OCI-LY7 (cell line): Measurements from ENCODE around the gene ZNFX1. TPM values are rescaled to one million over a fixed set of nuclear protein-coding genes. Genes with fewer than 3 reads are reported as not detected.

Source experiments
- BruUV-seq: library from RNA; stranded (reverse); fragments of 400-500 nt; replicated peaks from 2 replicates; lab custom pipeline; 2021; lab: Mats Ljungman, UMichigan
- CTCF ChIA-PET: fragments of 300-600 bp; sonication (Branson Sonifier 250); formaldehyde crosslinking; loops from one replicate; lab custom pipeline; 2022; ENCODE audit warnings: antibody characterized with exemption; ENCODE audit not compliant: unreplicated experiment; lab: Charles Lee
- POLR2A ChIA-PET: fragments of 300-600 bp; sonication (Branson Sonifier 250); formaldehyde crosslinking; loops from one replicate; lab custom pipeline; 2022; ENCODE audit warnings: antibody characterized with exemption; lab: Charles Lee
- DNase-seq: peaks from one replicate; pipeline ENCODE4 v3.0.0-alpha.2; 2015; ENCODE audit warnings: low spot score
- H2AFZ ChIP-seq: fragments of 200-600 bp; sonication (generic), shearing (Covaris generic); 2 replicates; pipeline ENCODE4 v1.6.1; 2014; ENCODE audit warnings: mild to moderate bottlenecking, antibody characterized with exemption, low read length, moderate library complexity
- H3K27ac ChIP-seq: fragments of 200-600 bp; sonication (generic); 2 replicates; pipeline ENCODE4 v1.5.1; 2014; ENCODE audit warnings: mixed run types, low read depth, mild to moderate bottlenecking, moderate library complexity, low read length, inconsistent platforms; ENCODE audit not compliant: poor library complexity, severe bottlenecking
- H3K36me3 ChIP-seq: fragments of 200-600 bp; sonication (generic); 2 replicates; pipeline ENCODE4 v1.6.1; 2014; ENCODE audit warnings: mild to moderate bottlenecking, antibody characterized with exemption, low read length, moderate library complexity, mixed read lengths; ENCODE audit not compliant: insufficient read depth
- H3K4me1 ChIP-seq: fragments of 200-600 bp; sonication (generic); 2 replicates; pipeline ENCODE4 v1.5.1; 2014; ENCODE audit warnings: mild to moderate bottlenecking, low read length; ENCODE audit not compliant: insufficient read depth, poor library complexity, severe bottlenecking
- H3K4me2 ChIP-seq: fragments of 200-600 bp; sonication (generic); 2 replicates; pipeline ENCODE4 v1.6.1; 2014; ENCODE audit warnings: mild to moderate bottlenecking, low read length
- H3K4me3 ChIP-seq: fragments of 200-600 bp; sonication (generic); 2 replicates; pipeline ENCODE4 v1.5.1; 2014; ENCODE audit warnings: mild to moderate bottlenecking, low read depth, low read length; ENCODE audit not compliant: poor library complexity, severe bottlenecking
- H3K79me2 ChIP-seq: fragments of 200-600 bp; sonication (generic); 2 replicates; pipeline ENCODE4 v1.6.1; 2016; ENCODE audit warnings: low read depth, mild to moderate bottlenecking, low read length, moderate library complexity, mixed read lengths; ENCODE audit not compliant: insufficient read depth
- H3K9me2 ChIP-seq: fragments of 200-600 bp; sonication (generic); 2 replicates; pipeline ENCODE4 v1.6.1; 2016; ENCODE audit warnings: mild to moderate bottlenecking, low read length, mixed read lengths; ENCODE audit not compliant: insufficient read depth
- H3K9me3 ChIP-seq: fragments of 200-600 bp; sonication (generic); 2 replicates; pipeline ENCODE4 v1.6.1; 2014; ENCODE audit warnings: mild to moderate bottlenecking, mixed run types, low read length, mixed read lengths
- H4K20me1 ChIP-seq: fragments of 200-600 bp; sonication (generic); 2 replicates; pipeline ENCODE4 v1.6.1; 2014; ENCODE audit warnings: mild to moderate bottlenecking, antibody characterized with exemption, low read length, moderate library complexity, mixed read lengths; ENCODE audit not compliant: insufficient read depth
- EZH2phosphoT487 ChIP-seq: fragments of 200-600 bp; sonication (generic); IDR thresholded peaks from 2 replicates; pipeline ENCODE4 v1.6.1; 2018; ENCODE audit warnings: low read depth, borderline replicate concordance, mild to moderate bottlenecking, mixed run types, antibody characterized with exemption, low read length, moderate library complexity, mixed read lengths
- intact Hi-C: fragments of 100-400 bp; cut with micrococcal nuclease; formaldehyde crosslinking; loops from one replicate; pipeline ENCODE4 v1.10.0; 2022; ENCODE audit not compliant: unreplicated experiment
- total RNA-seq, 2 experiments: library from RNA; depleted of rRNA in 1 of 2; stranded (reverse); fragments of >200 nt in 1 of 2; shearing (Covaris generic) in 1 of 2; gene quantifications; 2 replicates each; pipeline ENCODE4 v1.2.3, GENCODE V29; 2014 to 2022
- TF ChIP-seq, protein P1 (sequence below): fragments of 200-600 bp; sonication (generic); conservative IDR thresholded peaks from 2 replicates; pipeline ENCODE4 v1.5.1; 2014; ENCODE audit warnings: mild to moderate bottlenecking, antibody characterized with exemption, low read length, moderate library complexity, mixed read lengths

Gene ZNFX1
- total RNA-seq, 2 experiments from 2014 or later = 15.1 to 17.6 TPM

DNA sequence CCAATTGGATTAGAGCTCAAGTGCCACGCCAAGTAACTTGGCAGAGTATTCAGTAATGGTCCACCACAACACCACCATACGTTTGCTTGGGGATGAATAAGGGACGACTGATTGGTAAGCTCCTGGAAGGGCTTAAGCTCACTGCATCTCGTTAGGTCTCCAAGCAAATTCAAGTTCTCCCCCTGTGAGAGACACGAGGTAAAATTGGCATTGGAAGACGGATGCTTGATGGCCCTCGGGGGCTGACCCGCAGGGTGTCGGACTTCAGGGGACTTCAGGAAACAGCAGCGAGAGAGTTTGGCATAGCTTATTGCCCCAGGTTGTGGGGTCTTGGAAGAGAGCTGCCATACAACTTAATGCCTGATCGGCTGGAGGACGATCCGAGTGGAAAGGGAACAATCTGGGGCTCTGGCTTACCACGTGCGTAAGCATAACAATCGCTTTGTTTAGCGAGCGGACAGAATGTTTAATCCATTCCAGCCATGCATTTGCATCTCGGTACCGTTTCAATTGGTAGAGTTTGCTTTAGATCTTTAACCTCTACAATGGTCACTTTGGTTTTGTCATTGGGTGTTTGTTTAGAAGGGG is 4.8 kb upstream of the ZNFX1 start:
- no peak overlapping the region for H2AFZ ChIP-seq
- H3K4me1 ChIP-seq = peaks cover 72% of the 10 kb centered on the region
- peak overlapping the region; percentile 90 for H3K27ac ChIP-seq
- peak overlapping the region; percentile 95 for H3K4me2 ChIP-seq
- no peak for DNase-seq
- intact Hi-C loops = no loop called here
- peaks cover 95% of the 10 kb centered on the region for H3K79me2 ChIP-seq
- ChIA-PET POLR2A (interaction anchor here (0.6 to 1.4 kb wide), 2 partner anchors 36 to 77 kb away, joined by 4 read pairs; no protein-coding TSS in a partner anchor), CTCF (interaction anchor here (0.8 kb wide), 1 partner anchor 35 kb away, joined by 3 read pairs; no protein-coding TSS in a partner anchor)
- BruUV-seq = no TSS peak
- H3K9me2 ChIP-seq = no peaks in the 10 kb centered on the region
- H3K9me3 ChIP-seq = no peaks in the 10 kb centered on the region; the same call in 1 of the 2 replicates
- TF ChIP-seq EZH2phosphoT487 = no peak
- TF ChIP-seq, protein P1, sequence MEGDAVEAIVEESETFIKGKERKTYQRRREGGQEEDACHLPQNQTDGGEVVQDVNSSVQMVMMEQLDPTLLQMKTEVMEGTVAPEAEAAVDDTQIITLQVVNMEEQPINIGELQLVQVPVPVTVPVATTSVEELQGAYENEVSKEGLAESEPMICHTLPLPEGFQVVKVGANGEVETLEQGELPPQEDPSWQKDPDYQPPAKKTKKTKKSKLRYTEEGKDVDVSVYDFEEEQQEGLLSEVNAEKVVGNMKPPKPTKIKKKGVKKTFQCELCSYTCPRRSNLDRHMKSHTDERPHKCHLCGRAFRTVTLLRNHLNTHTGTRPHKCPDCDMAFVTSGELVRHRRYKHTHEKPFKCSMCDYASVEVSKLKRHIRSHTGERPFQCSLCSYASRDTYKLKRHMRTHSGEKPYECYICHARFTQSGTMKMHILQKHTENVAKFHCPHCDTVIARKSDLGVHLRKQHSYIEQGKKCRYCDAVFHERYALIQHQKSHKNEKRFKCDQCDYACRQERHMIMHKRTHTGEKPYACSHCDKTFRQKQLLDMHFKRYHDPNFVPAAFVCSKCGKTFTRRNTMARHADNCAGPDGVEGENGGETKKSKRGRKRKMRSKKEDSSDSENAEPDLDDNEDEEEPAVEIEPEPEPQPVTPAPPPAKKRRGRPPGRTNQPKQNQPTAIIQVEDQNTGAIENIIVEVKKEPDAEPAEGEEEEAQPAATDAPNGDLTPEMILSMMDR = no peak
- H4K20me1 ChIP-seq = peaks cover 79% of the 10 kb centered on the region
- H3K4me3 ChIP-seq = peak overlapping the region; percentile 100
- peaks cover 92% of the 10 kb centered on the region for H3K36me3 ChIP-seq

- no TSS peak for BruUV-seq
- Histone ChIP-seq H3K9me2 (no peaks in the 10 kb centered on the region), H2AFZ (no peak overlapping the region), H3K4me2 (peak overlapping the region; percentile 95), H3K36me3 (peaks cover 86% of the 10 kb centered on the region), H3K27ac (peak overlapping the region; percentile 90), H3K4me1 (peaks cover 67% of the 10 kb centered on the region), H4K20me1 (peaks cover 72% of the 10 kb centered on the region), H3K79me2 (peaks cover 95% of the 10 kb centered on the region), H3K9me3 (no peaks in the 10 kb centered on the region; the same call in 1 of the 2 replicates), H3K4me3 (peak overlapping the region; percentile 100)
- no peak for TF ChIP-seq EZH2phosphoT487
- TF ChIP-seq, protein P1 = no peak
- CTCF ChIA-PET = interaction anchor here (0.8 kb wide), 1 partner anchor 34 kb away, joined by 3 read pairs; no protein-coding TSS in a partner anchor
- POLR2A ChIA-PET = interaction anchor here (0.6 kb wide), 1 partner anchor 76 kb away, joined by 4 read pairs; no protein-coding TSS in a partner anchor
- intact Hi-C loops = no loop called here
- DNase-seq = no peak
Observed at GRCh38 chr20:49281913-49282467, 4.1 kb upstream of the ZNFX1 start.
